GM19467 (cell line): ENCODE measurements around the gene PKD1.
"Not testable (repeated sequence)": the region's sequence is repeated elsewhere in the genome, so short reads cannot be mapped to it uniquely, and the experiment has no call there.

ENCODE experiments used
- ATAC-seq: cut with Tn5 transposase; IDR thresholded peaks from one replicate; pipeline ENCODE4 v1.9.1; 2021; ENCODE audit warnings: mild to moderate bottlenecking, moderate library complexity; ENCODE audit not compliant: unreplicated experiment

Gene PKD1

GRCh38 chr16:2126161-2126743 lies 9.4 kb downstream of the PKD1 start:
- ATAC-seq, result not testable (repeated sequence)

GRCh38 chr16:2125609-2126008 lies 10.1 kb downstream of the PKD1 start:
- ATAC-seq, result not testable (repeated sequence)

GRCh38 chr16:2124694-2125444 lies 10.8 kb downstream of the PKD1 start:
- not testable (repeated sequence) for ATAC-seq

- ATAC-seq, result not testable (repeated sequence)
Observed at GRCh38 chr16:2124377-2124693, 11.4 kb downstream of the PKD1 start.

GRCh38 chr16:2123706-2124376 lies 11.9 kb downstream of the PKD1 start:
- ATAC-seq, result not testable (repeated sequence)

- ATAC-seq, result not testable (repeated sequence)
Observed at GRCh38 chr16:2122934-2123683, 12.6 kb downstream of the PKD1 start.

GRCh38 chr16:2122429-2122828 lies 13.3 kb downstream of the PKD1 start:
- ATAC-seq, result no peak

GRCh38 chr16:2121853-2122252 lies 13.8 kb downstream of the PKD1 start:
- ATAC-seq, result no peak

GRCh38 chr16:2121325-2121724 lies 14.4 kb downstream of the PKD1 start:
- ATAC-seq, result not testable (repeated sequence)

- ATAC-seq, result not testable (repeated sequence)
Observed at GRCh38 chr16:2117960-2118722, 17.6 kb downstream of the PKD1 start.

GRCh38 chr16:2117341-2117740 lies 18.4 kb downstream of the PKD1 start:
- not testable (repeated sequence) for ATAC-seq

GRCh38 chr16:2116428-2116827 lies 19.3 kb downstream of the PKD1 start:
- not testable (repeated sequence) for ATAC-seq

- ATAC-seq, result no peak
Observed at GRCh38 chr16:2115591-2115973, 20.1 kb downstream of the PKD1 start.

- ATAC-seq, result not testable (repeated sequence)
Observed at GRCh38 chr16:2114885-2115590, 20.7 kb downstream of the PKD1 start.

GRCh38 chr16:2114225-2114624 lies 21.5 kb downstream of the PKD1 start:
- not testable (repeated sequence) for ATAC-seq

GRCh38 chr16:2112539-2113106 lies 23.1 kb downstream of the PKD1 start:
- not testable (repeated sequence) for ATAC-seq

- ATAC-seq, result not testable (repeated sequence)
Observed at GRCh38 chr16:2111412-2112335, 24.0 kb downstream of the PKD1 start.

- ATAC-seq, result not testable (repeated sequence)
Observed at GRCh38 chr16:2111009-2111353, 24.7 kb downstream of the PKD1 start.
